HPDE6-E6E7 (cell line): ENCODE results near the gene VSTM2L.
"Not testable (repeated sequence)": the region's sequence is repeated elsewhere in the genome, so short reads cannot be mapped to it uniquely, and the experiment has no call there.

Experiments used
- DNase-seq: peaks from one replicate; pipeline ENCODE4 v3.0.0; 2011; ENCODE audit warnings: missing footprints; ENCODE audit errors: extremely low spot score

The VSTM2L gene

DNA sequence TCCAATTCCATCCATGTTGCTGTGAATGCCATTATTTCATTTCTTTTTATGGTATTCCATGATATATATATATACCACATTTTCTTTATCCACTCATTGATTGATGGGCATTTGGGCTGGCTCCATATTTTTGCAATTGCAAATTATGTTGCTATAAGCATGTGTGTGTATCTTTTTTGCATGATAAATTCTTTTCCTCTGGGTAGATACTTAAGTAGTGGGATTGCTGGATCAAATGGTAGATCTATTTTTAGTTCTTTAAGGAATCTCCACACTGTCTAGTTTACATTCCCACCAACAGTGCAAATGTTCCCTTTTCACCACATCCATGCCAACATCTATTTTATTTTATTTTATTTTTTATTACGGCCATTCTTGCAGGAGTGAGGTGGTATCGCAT is 60.6 kb downstream of the VSTM2L start:
- DNase-seq: not testable (repeated sequence)

DNA sequence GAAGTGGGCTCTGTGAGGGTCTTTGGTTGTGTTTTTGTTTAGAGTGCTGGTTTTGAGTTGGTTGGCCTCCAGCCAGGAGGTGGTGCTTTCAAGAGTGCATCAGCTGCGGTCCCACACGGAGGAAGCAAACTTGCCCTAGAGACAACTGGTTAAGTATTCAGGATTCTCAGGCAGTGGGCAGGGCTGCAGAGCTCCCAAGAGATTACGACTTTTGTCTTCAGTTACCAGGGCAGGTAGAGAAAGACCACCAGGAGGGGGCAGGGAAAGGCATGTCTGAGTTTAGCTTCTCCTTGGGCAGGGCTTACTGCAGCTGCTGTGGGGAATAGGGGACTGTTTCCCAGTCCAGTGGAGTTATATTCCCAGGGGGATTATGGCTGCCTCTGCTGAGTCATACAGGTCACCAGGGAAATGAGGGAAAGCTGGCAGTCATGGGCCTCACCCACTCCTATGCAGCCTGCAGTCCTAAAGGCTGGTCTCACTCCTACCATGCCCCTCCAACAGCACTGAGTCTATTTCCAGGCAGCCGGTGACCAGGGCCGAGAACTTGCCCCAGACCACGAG is 66.0 kb downstream of the VSTM2L start:
- DNase-seq: no peak

DNA sequence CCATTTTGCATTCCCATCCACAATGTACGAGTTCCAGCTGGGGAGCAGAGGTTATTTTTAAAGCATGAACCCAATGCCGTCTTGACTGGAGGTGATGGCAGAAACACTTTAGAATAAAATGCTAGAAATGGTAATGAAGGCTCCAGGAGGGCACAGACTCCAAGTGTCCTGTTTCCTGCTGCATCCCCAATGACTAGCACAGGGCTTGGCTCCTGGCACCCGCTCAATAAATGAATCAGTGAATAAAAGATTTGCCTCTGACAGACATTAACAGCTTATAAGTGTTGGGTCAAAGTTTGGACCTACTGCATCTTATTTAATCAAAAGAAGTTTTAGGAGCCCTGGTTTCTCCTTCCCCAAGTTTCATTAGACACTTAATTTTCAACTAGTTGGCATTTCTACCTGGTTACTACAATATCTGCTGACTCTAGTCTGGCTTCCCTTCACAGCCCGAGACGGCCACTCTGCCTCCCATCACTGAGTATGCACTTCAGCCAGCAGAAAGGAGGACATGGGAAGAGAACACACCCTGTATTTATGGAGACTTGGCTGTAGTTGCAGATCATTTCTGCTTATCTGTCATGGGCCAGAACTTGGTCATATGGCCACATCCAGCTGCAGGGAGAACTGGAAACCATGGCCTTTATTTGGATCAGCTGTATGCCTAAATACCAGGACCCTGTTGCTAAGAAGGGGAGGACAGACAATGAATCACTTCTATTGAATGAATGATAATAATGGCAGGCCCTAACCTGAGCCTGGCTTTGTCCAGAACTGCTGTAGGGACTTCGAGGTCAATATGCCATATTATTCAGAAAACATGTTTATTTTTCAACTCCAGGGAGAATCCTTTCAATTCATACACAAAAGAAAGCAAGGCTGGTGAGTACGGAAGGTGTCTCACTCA is 67.3 kb downstream of the VSTM2L start:
- no peak for DNase-seq

DNA sequence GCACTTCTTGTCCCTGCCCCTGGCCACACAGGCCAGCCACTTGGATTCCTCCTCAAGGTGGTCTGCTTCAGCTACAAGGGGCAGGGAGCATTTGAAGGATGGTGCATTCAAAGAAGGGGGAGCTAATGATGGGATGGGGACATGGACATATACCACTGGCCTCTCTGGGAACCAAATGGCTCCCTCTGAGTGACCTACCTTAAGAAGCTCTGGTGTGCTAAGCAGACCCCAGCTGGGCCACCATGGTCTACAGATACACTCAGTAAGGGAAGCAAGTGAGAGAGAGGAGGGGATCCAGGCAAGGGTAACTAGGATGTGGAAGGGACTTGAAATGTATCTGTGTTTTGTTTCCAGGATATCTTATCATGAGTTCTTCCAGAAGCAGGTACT is 67.9 kb downstream of the VSTM2L start:
- DNase-seq: no peak

DNA sequence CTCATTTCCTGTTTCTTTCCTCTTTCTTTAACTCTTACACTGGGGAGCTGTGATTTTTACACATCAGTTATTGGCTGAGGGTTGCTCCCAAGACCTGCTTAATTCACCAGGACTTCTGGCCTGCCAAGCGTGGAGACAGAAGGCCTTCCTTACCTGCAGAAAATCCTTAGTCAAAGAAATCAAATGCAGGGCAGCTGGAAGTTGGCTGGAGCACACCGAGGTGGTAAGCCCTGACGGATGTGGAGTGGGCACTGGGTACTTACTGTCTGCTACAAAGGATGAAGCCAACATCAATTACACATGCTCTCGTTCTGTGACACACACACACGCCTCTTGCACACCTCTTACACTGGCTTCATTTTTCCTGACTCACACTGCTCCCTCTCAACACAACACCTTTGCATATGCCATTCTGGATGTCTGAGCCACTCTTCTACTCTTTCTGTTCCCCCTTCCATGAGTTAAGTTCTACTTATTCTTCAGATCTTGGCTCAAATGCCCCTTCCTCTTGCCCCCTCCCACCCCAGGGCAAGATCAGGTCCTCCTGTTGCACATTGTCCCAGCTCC is 68.7 kb downstream of the VSTM2L start:
- no peak for DNase-seq

DNA sequence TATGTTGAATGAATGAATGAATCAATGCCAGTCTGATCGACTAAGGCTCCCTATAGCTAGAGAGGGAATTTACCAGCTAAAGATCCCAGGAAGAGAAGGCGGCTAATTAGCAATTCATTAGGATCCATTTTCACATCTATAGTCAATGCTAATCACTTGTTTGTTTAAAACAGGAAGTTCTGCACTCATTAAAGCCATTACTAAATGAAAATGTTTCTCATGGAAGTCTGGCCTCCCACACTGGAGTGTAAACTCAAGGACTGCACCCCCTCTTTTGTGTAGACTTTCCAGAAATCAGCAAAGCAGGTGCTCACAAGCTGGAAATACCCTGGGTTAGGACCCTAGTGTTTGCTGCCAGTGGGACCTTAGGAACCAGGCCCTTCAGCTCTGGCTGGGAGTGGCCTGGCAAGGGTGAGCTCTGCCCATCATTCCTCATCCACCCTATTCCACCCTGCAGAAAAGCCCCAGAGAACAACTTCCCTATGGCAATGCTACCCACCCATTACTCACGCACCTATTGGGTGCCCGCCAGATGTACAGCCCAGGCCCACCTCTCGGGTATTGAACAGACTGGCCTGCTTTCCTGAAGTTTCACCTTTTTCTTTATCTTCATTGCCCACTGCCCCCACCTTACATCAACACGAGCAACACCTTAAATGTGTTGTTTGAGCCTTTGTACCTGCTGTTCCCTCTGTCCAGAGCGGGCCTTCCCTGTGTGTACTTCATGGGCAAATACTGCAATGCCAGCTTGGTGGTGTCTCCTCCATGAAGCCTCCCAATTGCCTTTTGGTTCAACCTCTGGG is 69.5 kb downstream of the VSTM2L start:
- no peak for DNase-seq

DNA sequence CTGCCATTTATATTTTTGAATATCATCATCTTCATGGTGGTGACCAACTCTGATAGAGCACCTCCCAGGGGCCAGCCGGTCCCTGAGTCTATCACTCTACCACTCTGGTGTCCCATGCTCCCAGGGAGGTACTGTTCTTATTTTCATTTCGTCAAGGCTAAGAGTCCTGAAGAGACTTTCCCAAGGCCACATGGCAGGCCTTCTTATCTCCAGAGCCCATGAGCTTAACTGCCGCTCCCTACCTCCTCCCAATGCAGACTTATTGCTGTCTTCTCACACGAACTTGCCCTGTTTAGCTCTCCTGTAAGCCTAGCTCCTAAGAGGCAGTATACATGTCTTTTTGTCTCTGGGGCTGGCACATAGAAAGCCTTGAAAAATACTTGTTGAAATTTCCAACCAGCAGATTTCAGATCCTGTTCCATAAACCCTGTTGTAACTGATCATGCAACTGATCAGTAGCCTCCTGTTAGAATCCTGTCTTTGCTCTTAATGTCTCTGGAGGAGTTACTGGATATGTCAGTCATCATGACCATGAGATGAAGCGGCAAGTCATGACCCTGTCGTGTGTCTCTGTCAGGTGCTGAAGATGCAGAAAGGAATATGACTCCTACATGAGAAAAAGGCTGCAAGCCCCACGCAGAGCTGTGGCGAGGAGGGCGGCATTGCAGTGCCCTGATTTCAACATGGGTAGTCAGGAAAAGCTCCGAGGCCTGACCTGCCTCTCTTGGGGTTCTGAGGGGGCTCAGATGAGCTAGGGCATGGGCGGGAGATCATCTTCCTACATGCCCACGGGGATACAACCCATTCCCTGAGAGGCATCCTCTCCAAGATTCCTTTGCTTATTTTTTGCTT is 70.4 kb downstream of the VSTM2L start:
- DNase-seq: no peak

DNA sequence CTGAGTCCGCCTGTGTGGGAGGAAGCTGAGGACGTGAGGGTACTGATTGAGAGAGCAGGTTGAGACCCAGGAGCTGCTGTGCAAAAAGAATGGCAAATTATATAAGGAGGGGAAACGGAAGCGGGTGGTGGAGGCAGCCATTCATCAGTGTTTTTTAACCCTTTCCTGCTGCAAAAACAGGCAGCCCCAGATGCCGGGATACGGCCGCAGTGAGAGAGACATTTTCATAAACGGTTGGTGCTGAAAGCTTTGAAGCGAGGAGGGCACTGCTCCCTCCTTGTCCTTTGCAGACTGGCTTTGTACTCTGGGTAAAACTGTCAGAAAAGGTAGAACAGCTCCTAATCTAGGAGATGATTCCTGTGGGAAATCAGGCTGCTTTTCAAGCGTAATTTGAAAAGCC is 74.0 kb downstream of the VSTM2L start:
- no peak for DNase-seq

DNA sequence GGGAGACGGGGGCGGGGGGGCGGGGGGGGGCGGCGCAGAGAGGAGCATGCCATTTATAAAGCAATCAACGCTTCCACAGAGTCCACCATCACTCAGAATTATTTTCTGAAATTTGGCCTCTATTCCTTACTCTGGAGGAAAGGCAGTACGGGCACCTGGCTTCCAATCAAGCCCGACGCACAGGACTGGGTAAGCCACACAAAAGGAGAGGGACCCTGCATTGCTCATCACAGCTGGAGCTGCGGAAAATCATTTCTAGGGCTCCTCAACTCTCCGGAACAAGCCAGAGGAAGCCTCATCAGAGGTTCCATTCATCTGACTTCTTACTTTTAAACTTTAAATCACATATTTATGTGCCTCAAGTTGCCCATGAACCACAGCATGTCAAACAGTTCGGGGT is 74.4 kb downstream of the VSTM2L start:
- DNase-seq: no peak

DNA sequence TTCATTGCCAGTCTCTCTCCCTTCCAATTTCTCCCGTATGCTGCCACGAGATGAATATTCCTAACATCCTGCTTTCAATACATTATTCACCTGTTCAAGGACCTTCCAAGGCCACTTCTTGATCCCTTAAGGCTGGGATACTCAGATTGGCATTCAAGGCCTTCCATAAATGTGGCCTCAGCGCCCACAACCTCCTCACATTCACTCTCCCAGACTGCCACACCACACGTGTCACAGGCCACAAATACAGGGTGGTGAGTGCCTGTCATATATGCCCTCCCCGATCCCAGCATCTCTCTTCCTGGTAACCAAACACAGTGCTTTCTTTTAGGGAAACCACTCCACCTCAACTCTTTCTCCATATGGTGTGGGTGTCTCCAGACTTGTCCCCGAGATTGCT is 74.9 kb downstream of the VSTM2L start:
- no peak for DNase-seq

DNA sequence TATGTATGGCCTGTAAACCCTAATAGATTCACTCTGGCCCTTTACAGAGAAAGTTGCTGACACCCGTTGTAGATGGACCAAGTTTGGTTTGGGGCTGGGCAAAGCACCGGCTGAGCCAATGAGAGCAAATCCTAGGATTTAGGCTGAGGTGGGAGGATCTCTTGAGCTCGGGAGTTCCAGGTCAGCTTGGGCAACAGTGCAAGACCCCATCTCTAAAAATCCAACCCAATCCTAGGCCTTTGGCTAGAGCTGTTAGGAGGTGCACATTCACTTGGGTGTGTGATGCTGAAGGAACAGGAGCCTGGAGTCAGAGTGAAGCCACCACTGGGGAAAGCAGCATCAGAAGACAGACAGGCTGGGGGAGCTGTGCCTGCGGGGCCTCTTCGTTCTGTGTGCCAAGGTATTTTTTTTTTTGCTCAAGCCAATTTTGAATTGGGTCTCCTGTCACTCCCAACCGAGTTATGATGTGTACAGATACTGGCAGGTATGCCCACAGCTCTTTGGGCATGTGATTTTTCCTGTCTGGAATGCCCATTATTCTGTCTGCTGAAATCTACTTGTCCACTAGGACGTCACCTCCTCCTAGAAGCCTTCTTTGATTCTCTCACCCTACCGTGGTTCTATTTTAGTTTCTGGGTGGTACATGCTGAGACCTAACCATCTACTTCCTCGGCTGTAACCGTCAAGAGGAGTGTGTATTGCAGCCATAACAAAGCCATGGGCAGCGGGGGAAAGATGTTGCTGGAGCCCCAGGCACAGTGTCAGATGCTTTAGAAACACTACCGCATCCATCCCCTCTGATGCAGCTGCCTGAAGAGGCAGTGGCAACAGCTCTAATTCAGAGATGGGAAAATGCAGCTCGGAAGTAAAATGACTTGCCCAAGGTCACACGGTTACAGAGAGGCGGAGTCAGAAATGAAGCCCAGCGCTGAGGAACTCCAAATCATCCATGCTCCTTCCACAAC is 76.4 kb downstream of the VSTM2L start:
- no peak for DNase-seq

DNA sequence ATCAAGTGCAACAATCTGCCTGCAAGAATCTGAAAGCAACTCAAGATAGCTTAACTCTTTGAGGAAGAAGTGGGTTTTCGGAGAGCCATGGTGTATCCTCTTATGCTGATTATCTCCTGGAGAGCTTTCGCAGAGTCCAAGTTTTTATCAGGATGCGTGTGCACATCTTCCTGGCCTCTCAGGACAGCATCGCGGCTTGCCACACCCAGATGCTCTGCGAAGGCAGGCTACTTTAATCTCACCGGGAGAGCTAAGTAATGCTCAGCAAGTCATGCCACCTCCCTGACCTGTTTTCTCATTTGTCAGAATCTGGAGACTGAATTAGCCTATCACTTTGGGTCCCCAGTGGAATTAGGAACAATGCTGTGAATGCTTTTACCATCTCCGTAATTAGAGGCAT is 77.5 kb downstream of the VSTM2L start:
- DNase-seq: no peak

DNA sequence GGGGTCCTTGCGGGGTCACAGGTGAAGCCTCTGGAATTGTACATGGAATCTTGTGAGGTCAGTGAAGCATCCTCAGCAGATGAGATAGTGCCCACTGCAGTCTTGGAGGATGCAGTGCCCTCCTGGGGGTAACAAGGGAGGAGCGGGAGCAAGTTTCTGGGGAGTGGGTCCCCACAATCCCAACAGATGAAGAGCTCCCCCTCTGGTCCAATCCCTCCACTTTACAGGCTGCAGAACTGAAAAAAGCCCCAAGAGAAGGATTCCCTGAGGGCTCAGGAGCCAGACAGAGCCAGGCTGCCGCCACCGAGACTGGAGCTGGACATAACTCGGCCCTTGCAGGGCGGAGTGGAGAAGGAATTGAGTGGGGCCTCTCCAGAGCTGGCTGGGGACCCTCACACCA is 77.9 kb downstream of the VSTM2L start:
- no peak for DNase-seq

DNA sequence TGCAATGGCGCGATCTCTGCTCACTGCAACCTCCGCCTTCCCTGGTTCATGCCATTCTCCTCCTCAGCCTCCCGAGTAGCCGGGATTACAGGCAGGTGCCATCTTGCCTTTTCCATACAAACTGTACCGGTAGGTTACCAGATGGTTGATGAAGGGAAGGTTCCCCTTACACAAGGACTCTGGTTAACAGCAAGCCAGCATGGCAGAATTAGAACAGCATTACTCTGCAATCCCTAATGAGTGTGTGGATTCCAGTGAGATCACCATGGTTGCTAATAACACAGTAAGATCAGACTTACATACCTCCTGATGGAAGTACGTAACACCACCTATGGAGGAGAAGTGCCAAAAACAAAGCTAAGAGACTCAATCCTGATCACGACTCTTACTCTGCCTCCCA is 78.6 kb downstream of the VSTM2L start:
- no peak for DNase-seq

DNA sequence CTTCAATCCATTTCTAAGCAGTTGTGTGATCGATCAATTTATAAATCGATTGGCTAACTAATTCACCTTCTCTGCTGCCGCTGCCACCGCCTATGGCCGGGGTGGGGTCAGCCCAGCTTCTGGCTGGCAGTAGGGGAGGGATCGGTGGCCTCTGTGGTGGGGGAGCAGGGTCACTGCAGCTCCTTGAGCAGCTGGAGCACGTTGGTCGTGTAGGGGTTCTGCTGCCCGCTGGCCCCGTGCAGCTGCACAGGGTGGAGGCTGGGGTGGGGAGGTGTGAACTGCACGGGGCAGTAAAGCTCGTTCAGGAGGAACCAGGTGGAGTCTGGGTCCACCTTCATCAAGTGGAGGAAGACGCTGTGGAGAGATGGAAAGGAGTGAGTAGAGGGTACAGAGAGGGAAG is 80.4 kb downstream of the VSTM2L start:
- no peak for DNase-seq

DNA sequence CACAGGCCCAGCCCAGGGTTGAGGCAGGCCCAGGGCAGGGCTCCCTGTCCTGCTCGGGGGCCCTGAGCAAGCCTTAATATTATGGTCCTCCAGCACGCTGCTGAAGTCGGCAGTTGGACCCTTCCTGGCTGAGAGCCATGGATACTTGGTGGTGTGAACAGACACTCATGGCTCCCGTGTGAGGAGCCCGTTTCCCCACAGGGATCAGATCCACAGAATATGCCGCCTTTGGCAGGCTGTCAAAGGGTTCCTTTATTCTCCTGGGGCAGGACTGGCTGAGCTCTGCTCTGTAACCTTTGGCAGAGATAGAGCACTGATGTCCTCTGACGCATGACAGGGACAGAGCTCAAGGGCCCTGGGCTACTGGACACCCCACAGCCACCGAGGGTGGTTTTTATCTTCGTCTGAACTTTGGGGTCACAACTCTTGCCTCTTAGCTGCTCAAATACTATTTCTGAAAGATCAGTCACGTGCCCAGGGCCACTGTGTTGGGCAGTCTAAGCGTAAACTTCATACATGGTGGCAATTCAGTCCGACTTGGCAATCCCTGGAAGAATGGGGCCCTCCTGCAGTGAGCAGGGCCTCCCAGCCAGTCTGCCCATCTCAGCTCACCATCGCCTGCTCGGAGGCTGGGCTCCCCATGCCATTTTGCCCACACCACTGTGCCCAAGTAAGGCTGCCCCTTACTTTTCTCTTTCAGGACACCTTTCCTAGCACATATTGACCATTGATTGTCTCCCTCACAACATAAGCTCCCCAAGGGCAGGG is 81.3 kb downstream of the VSTM2L start:
- DNase-seq: no peak

DNA sequence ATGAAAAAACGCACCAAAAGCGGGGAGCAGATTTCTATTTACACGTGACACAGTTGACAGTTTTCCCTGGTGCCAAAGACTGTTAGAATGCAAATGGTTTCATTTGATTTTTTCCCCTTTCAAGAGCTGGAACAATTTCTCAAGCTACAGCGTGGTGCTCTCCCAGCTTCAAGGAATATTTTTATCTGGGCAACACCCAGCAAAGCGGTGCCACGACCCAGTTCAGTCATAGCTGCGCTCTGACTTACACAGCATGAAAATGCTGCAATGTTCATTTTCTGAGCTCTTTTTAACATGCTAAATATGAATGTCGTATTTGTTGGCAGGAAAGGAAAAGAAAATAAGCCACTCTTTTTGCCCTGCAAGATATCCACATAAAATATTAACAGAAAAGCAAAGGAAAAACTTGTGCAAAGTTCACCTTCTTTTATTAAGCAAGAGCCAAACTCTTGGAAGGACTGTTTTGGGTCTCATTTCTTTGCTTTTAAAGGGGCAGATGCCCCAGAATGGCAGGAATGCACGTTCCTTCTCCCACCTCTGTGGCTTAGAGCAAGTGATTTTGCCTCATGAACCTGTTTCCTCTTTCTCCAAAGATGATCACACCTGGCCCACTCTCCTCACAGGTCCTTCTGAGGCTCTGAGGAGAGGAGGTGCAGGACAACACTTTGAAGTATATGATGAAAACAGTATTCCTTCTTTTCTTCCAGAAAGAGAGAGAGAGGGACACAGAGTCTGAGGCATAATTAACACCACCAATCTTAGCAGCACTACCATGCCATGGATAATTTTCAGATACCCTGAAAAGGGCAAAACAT is 83.3 kb downstream of the VSTM2L start:
- no peak for DNase-seq

DNA sequence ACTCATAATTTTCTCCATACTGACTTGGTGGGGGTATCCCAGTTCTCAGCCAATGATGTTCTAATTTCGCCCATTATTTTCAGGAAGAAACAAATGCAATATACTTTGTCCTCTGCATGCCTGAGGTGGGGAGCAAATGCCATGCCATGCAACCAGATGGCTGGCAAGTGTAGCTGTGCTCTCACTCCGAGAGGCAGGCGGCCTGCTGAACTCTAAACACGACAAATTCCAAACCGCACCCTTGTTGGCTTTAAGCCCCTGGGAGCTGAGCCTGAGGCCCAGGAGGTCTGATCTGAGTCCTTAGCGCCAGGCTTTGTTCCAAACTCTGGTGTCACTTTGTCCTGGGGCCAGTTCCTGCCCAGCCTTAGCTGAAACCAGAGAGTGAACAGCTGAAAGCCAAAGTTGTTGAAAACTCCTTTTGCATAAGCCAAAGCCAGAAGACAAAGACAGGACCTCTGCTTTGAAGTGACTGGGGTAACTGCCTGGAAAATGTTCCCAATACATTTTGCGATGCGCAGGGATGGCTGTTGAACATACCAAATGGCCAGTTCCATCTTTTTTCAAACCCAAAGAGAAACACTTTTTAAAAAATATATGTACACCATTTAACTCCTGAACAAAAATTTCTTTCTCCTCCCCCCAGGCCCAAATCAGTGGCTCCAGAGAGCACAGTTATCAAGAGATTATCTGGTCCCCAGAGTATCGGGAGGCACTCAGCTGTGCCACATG is 84.1 kb downstream of the VSTM2L start:
- DNase-seq: no peak
